AG09319 (cell line): ENCODE measurements around the gene SLC39A6.
A peak's percentile ranks its signal among the peaks of the same experiment; 100 is the strongest.
"Not testable (repeated sequence)": the region's sequence is repeated elsewhere in the genome, so short reads cannot be mapped to it uniquely, and the experiment has no call there.

ENCODE experiments used
- DNase-seq: peaks from one replicate; pipeline ENCODE4 v3.0.0-alpha.2; 2010; ENCODE audit warnings: low read depth; ENCODE audit errors: extremely low read depth
- TF ChIP-seq, protein P1 (sequence below): IDR thresholded peaks from 2 replicates; pipeline ENCODE4 v1.5.1; 2011; ENCODE audit warnings: low read depth, mild to moderate bottlenecking, inconsistent platforms, low read length, moderate library complexity

The SLC39A6 gene

DNA sequence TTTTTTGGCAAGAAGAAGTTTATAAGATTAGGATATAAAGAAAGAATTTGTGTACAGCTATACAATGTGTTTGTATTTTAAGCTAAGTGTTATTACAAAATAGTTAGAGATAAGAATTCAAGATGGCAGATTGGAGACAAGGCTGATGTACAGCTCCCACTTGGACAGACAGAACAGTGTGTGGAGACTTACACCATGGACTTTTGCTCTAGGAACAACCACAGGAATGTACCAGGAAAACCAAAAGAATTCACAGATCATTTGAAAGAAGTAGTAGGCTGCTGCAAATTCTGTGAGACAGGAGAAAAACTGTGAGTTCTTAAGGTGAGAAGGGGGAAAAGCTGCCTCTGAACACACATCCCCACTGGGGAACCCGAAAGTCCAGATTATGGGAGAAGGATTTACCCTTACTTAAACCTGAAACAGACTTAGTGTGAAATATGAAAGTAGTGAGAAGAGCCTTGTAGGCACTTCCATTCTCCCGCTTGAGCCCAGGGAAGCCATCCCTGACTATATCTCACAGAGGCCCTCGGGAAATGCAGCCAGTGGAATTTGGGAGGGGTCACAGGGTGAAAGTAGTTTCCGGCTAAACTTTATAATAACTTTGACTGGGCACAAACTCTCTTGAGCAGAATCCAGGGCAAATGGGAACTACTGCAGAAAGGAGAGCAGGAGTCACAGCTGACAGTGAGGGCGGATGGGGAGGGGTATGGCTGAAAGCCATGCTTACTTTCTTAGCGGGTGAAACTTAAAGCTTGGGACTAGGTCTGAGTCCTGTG is 50.2 kb downstream of the SLC39A6 start:
- TF ChIP-seq, protein P1, sequence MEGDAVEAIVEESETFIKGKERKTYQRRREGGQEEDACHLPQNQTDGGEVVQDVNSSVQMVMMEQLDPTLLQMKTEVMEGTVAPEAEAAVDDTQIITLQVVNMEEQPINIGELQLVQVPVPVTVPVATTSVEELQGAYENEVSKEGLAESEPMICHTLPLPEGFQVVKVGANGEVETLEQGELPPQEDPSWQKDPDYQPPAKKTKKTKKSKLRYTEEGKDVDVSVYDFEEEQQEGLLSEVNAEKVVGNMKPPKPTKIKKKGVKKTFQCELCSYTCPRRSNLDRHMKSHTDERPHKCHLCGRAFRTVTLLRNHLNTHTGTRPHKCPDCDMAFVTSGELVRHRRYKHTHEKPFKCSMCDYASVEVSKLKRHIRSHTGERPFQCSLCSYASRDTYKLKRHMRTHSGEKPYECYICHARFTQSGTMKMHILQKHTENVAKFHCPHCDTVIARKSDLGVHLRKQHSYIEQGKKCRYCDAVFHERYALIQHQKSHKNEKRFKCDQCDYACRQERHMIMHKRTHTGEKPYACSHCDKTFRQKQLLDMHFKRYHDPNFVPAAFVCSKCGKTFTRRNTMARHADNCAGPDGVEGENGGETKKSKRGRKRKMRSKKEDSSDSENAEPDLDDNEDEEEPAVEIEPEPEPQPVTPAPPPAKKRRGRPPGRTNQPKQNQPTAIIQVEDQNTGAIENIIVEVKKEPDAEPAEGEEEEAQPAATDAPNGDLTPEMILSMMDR: no peak
- DNase-seq: no peak

DNA sequence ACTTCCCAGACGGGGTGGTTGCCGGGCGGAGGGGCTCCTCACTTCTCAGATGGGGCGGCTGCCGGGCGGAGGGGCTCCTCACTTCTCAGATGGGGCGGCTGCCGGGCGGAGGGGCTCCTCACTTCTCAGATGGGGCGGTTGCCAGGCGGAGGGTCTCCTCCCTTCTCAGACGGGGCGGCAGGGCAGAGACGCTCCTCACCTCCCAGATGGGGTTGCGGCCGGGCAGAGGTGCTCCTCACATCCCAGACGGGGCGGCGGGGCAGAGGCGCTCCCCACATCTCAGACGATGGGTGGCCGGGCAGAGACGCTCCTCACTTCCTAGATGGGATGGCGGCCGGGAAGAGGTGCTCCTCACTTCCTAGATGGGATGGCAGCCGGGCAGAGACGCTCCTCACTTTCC is 51.4 kb downstream of the SLC39A6 start:
- DNase-seq: not testable (repeated sequence)

DNA sequence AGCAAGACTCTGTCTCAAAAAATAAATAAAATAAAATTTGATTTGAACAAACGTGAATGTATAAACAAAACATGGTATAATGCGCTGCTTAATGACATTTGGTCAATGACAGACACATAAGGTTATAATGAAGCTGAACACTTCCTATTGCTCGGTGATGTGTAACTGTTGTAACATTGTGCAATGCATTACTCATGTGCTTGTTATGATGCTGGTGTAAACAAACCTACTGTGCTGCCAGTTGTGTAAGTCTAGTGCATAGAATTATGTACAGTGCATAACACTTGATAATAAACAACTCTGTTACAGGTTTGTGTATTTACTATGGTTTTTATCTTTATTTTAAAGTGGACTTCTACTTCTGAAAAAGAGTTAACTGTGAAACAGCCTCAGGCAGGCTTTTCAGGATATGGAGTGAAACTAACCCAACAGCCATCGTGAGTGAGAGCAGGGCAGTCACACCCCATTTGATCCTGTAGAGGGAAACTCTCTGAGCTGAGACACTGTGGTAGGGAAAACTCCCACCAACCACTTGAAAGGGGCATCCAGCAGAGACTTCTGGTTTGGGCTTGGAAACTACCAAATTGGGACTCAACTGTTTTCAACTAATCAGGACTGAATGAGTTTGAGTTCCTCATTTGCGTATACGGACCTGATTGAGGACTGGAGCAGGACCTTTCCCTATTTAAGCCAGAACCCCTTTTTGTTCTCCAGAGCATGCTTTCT is 53.1 kb downstream of the SLC39A6 start:
- peak; percentile 59 for DNase-seq
- TF ChIP-seq, protein P1: no peak

DNA sequence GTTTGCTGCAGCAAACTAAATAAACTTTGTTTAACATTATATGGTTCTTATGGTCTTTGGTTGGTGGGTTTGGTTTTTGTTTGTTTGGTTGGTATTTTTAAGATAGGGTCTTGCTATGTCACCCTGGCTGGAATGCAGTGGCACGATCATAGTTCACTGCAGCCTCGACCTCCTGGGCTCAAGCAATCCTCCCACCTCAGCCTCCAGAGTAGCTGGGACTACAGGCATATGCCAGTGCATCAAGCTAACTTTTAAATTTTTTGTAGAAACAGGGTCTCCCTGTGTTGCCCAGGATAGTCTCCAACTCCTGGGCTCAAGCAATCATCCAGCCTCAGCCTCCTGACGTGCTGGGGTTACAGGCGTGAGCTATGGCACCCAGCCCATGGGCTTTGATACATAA is 54.7 kb downstream of the SLC39A6 start:
- TF ChIP-seq, protein P1: no peak
- no peak for DNase-seq

DNA sequence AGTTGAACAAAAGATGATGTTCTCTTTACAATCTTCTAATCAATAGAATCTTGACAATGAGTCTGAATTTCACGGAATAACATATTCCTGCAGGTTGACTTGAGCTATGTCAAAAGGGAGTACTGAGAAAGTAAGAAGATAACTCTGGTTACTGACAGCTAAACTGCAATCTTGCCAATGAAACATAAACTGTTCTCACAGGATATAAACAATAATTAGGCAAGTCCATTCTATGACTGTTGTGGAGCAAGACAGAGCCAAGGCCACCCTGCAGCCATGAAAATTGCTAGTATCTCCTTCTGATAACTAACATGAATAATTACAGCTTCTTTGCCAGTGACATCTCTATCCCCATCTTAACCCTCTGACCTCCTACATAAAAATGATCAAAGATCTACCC is 55.5 kb downstream of the SLC39A6 start:
- no peak for DNase-seq
- TF ChIP-seq, protein P1: no peak

DNA sequence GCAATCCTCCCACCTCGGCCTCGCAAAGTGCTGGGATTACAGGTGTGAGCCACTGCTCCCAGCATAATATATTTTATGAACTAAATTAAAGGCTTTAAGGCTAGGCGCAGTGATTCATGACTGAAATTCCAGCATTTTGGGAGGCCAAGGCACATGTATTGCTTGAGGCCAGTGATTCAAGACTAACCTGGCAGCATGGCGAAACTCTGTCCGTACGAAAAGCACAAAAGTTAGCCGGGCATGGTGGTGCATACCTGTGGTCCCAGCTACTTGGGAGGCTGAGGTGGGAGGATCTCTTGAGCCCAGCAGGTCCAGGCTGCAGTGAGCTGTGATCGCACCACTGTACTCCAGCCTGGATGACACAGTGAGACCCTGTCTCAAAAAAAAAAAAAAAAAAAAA is 56.7 kb downstream of the SLC39A6 start:
- DNase-seq: not testable (repeated sequence)

DNA sequence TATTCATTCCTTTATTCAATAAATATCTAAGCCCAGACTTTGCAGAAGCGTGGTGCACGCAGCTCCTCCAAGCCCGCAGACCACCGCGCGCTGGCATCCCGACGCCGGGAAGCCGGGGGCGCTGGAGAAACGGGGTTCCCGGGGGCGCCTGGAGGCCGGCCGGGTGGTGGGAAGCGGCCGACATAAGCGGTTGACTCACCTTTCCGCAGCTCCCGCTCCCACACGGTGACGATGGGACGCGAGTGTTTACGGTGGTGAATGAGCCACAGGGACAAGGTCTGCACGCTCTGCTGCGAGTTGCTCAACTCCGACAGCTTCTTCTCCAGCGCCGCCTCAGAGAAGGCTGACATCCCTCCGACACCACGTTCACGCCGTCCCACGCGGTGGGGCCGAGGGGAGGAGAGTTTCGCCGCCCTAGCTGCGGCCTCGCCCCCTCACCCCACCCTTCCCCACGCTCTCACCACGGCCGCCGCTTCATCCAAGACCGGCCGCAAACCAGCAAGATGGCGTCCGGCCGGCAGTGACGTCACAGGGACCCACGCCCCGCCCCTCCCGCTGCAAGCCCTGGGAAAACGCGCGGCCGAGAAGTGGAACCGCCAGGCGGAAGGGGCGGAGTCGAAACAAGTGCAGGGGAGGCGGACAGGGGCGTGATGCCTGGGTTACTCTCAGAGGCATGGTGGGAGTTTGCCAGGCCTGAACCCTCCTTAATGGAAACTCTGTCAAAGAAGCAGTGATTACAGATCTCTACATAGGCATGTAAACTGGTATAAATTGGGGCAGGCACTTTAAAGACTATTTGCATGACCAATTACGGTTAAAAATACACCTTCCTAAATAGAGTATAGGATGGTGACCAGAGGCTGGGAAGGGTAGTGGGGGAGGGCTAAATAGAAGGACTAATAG is 61.8 kb downstream of the SLC39A6 start, which contains the start of gene RPRD1A:
TSS of gene RPRD1A (minus strand) at position 505 of the 903 bp plus-strand sequence. CDS start at position 350, 155 bp downstream.
- peak; percentile 77 for DNase-seq
- TF ChIP-seq, protein P1: no peak

DNA sequence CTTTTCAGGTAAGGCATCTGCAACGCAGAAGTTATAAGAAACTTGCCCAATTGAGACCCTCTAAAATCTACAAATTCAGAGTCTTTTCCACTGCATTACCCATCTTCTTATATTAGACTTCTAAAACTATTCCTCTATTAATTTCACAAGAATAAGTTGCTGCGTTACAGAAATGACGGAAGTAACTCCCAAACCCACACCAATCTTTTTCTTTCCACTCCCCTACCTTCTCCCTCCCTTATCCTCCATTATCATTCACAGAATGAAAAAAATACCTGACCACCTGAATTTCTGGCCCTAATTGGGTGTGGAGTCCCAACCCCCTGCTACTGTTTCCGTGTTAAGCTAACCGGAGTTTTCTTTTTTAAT is 62.5 kb downstream of the SLC39A6 start:
- no peak for DNase-seq
- TF ChIP-seq, protein P1: no peak
